Dermis microvascular lymphatic vessel endothelial cell (primary cell): ENCODE results near the gene NUP133. TPM values are rescaled to one million over a fixed set of nuclear protein-coding genes. Genes with fewer than 3 reads are reported as not detected.
"Not testable (repeated sequence)": the region's sequence is repeated elsewhere in the genome, so short reads cannot be mapped to it uniquely, and the experiment has no call there.

Experiments
- DNase-seq, 2 donors: peaks; one replicate each; pipeline versions ENCODE4 v3.0.0 to v3.0.0-alpha.2; 2010; ENCODE audit warnings: low read depth in 2 of 2
- total RNA-seq: library from RNA; depleted of rRNA; stranded (reverse); fragments of >200 nt; gene quantifications from 2 replicates; pipeline ENCODE4 v1.2.1, GENCODE V29; 2014

Gene NUP133
- total RNA-seq, 1 donor from 2014 or later = 31.6 TPM

DNA sequence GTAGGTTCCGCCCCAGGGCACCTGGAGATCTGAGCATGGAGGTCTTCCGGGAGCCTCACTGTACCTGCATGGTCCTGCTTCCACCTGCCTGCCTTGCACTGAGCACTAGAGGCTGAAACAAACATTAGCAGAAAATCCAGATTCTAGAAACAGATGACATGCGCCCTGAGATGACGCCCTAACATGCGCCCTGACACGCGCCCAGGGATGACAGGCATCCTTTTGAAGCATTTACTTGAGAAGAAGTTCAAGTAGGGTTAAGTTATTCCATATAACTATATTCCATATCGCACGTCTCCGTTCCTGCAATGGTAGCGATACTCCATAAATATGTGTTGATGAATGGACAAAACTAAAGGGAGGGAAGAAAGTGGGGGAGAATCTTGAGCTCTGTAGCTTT lies 87.9 kb downstream of the NUP133 start:
- DNase-seq = no peak

DNA sequence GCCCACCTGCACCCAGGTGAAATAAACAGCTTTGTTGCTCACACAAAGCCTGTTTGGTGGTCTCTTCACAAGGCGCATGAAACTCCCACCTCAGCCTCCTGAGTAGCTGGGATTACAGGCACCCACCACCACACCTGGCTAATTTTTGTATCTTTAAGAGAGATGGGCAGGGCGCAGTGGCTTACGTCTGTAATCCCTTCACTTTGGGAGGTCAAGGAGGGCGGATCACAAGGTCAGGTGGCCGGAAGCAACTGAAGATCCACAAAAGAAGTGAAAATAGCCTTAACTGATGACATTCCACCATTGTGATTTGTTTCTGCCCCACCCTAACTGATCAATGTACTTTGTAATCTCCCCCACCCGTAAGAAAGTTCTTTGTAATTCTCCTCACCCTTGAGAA lies 89.6 kb downstream of the NUP133 start:
- not testable (repeated sequence) for DNase-seq

DNA sequence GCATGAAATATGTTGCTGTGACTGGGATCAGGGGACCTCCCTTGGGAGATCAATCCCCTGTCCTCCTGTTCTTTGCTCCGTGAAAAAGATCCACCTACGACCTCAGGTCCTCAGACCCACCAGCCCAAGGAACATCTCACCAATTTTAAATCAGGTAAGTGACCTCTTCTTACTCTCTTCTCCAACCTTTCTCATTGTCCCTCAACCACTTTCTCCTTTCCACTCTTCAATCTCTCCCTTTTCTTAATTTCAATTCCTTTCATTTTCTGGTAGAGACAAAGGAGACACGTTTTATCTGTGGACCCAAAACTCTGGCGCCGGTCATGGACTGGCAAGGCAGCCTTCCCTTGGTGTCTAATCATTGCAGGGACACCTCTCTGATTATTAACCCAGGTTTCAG lies 95.3 kb downstream of the NUP133 start:
- not testable (repeated sequence) for DNase-seq

DNA sequence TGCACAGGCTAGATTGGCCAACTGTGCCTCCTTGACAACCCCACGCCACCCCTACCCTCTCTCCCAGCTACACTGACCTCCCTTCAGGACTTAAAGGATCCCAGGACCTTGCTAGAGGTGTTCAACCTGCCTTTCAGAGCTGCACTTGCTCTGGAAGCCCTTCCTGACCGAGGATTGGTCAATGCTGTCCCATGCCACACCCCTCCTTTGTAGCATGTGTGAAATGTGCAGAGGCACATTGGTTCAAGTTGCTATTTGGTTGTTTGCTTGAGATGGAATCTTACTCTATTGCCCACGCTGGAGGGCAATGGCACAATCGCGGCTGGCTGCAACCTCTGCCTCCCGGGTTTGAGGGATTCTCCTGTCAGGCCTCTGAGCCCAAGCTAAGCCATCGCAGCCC lies 96.1 kb downstream of the NUP133 start:
- no peak for DNase-seq

DNA sequence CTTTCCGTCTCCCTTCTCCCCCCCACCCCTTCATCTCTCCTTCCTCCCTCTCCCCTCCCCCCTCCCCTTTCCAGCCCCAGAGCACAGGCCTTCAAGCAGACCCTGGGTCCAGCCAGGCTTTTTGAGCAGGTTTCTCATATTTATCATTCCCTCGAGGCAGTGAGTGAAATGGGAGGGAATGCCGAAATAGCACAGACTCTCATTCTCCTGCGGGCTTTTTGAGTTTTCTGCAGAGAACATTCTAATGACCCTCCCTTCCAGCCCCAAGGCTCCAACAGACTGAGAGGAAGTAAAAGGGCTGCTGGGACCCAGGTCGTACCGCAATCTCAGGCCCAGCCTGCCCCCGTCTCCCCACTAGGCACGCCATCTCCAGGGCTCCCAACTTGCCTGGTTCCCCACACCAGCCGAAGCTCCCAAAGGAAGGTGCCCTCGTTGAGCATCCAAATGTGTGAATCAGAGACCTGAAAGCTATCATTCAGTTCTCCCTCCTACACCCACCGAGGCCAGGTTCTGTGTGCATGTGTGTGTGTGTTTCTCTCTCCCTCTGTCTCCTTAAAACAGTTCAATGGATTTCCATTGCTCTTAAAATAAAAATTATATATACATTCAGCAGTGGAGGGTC lies 96.6 kb downstream of the NUP133 start:
- no peak for DNase-seq

DNA sequence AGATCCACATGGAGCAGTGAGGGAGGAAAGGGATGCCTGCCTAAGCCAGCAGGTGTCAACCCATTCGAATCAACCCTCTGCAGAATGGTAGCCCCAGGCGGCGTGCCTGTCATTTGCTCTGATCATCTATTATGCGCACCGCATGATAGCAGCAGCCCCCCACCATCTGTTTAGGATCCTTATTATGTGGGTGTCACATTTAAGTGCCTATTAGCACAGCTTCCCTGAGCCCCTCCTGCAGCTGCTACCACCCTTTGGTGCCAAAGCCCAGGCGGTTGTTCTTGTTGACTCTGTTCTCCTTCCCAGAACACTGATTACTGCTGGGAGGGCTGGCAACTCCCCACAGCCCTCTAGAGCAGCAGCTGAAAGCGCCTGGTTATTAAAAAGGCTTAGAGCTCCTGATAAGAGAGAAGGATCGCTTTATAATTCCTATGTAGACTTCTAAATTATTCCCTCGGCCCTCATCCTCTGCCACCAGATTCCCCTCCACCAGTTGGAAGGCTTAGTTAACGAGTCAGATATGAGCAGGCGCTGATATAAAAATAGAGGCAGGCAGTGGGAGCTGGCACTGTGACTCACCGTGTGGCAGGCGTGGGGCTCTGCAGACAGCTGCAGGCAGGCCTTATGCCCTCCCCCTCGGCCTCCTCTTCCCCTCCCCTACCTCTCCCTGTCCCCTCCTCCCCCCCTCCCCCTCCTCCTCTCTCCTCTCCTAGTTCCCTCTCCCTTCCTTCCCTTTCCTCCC lies 97.3 kb downstream of the NUP133 start:
- peak in 1 of 2 donors; percentile 34 for DNase-seq

DNA sequence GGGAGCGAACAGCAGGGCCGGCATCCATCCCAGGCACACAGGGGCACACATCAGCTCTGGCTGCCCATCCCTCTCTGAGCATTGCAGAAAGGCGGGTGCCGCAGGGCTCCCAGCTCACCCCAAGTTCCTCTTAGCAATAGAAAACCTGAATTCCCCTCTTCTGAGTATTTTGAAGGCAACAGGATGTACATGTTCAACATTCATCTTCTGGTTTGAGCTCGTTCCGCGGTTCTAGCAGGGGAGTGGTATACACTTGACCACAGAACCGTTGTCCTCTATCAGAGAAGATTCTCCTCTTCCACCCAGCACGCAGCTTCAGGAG lies 97.8 kb downstream of the NUP133 start:
- DNase-seq = no peak

DNA sequence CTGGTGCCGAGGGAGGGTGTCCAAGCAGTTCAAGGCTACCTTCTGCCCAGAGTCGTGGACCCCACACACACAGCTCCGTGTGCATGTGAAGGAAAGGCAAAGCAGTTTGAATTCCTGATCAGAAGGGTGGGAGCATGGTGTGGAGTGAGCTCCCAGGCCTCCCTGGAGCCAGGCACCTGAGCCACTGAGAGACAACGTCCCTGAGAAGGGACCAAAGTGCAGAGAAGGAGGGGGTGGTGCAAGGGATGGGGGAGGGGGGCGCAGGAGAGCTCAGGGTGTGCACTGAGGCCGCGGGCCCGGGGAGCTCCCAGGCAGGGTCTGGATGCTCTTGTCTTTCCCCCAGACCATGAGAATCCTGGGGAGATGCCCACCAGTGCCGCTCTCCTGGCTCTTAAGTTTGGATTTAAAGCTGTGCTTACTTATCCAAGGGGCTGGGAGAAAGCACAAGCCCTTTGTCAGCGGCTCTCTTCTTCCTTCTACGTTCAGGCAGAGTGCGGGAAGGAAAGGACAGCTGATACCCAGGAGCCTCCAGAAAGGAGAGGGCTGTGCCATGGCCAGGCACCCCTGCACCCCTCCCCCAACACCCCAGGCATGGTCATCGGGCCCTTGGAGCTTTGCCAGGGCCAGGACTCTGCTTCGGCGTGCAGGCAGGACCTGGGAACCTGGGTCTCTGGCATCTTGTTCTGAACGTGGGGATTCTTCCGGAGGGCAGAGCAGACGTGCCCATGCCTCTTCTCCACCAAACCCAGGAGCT lies 98.3 kb downstream of the NUP133 start:
- DNase-seq = no peak

DNA sequence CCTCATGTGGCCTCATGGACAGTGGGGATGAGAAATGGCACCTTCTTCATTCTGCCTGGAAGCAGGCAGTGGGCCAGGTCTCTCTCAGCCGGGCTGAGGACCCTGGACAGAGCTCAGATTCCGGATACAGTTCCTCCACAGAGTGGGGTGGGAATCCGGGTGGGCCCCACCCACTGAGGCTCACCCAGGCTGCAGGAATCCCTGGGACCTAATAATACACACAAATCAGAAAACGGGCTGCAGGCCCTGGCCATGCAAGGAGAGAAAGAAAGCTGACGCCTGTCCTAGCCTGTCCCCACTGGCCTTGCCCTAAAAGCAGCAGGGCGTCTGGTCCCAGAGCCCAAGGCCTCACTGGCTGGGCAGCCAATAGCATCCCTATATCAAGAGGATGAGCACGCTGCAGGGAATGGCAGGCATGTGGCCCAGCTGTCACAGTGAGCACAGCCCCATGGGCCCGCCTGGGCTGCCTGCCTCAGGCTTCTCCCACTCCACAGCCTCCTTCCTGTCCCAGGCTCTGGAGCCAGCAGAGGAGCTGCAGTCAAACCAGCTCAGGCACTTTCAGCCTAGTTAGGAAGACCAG lies 99.6 kb downstream of the NUP133 start:
- DNase-seq = no peak

DNA sequence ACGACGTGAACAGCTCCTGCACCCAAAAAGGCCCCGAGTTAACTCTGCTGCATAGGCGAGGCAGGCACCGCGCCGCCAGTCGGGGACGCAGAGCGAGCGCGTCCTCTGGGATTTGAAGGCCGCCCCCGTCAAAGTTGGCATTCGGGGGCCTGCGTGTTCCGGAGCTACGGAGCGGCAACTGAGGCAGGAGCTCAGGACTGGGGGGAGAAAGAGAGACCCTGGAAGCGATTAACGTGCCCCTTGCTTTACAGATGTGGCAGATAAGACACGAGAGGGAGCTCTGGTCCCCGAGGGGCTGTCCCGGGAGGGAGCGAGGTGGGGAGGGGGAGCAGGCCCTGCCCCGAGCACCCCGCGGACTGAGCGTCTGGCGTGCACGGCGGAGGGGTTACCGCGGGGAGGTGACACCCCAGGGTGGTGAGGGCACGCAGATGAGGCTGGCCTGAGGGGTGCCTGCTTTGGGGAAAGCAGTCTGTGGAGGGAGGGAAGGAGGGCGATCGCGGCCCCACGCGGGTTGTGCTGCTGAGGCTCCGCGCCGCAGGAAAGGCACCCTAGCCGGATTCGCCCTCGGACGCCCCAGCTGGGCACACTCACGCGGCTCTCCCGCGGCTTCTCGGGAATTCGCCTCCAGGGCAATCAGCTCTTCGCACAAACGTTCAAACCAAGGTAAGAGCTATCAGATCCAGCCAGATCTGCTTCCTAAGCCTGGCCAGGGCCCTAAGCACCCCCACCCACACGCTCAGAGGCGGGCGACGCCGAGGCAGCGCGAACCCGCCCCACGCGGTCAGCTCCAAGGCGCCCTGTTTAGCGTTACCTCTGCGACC lies 100.7 kb downstream of the NUP133 start:
- no peak for DNase-seq

DNA sequence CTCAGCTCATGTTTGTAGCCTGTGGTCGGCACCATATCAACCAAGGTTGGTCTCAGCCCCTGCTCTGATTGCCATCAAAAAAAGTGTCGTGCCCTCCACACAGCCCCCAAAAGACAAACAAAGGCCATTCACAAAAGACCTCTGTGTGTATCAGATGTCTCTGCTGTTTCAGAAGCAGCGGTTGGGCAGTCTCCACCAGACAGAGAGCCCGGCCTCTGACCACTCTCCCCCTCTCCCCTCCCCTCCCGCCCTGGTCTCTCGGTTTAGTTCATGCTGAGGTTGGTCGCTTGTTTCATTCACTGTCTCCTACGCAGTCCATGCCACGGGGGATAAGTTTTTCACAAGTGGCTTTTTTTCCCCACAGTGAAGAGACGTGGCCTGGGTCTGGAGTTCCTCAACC lies 101.3 kb downstream of the NUP133 start:
- no peak for DNase-seq

DNA sequence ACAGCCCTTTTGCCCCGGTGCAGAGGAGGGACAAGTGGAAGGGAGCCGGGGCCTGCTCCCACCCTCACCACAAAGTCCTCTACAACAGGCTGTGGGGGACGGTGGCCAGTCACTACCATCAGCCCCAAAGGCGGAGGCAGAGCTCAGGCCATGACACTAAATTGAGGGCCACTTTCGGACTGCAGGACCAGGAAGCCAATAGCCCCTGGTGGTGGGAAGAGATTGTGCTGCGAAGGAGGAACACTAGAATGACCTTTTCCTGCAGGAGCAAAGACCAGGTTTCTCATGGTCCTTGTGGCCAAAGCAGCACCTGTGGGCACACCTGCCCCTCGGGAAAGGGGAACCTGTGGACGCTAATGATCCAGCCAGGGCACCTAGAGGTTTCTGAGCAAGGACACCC lies 104.6 kb downstream of the NUP133 start:
- no peak for DNase-seq

DNA sequence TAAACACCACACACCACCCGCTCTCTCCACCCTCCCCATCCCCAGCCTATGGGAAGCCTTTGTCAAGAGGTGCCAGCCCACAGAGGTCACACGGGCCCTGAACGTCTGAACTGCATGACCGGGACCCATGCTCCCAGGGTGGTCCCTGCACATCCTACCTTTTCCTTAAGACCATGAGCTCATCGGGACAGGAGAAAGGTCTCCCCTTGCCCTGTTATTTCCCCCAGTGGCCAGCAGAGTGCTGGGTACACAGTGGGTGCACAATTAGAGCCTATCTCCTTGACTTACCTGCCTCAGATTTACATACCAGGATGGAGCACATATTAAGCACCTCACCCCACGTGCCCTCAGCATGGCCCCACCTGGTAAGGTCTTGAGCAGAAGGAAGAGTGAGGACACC lies 105.1 kb downstream of the NUP133 start:
- DNase-seq = no peak

DNA sequence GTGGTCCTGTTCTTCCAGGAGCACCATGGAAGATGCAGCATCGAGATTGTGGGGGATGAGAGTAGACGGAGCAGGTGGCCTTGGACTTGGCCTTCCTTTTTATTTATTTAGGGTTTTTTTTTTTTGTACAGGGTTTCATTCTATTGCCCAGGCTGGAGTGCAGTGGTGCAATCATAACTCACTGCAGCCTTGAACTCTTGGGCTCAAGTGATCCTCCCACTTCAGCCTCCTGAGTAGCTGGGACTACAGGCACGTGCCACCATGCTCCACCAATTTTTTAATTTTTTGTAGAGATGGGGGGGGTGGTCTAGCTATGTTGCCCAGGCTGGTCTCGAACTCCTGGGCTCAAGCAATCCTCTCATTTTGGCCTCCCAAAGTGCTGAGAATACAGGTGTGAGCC lies 105.8 kb downstream of the NUP133 start:
- DNase-seq = not testable (repeated sequence)

DNA sequence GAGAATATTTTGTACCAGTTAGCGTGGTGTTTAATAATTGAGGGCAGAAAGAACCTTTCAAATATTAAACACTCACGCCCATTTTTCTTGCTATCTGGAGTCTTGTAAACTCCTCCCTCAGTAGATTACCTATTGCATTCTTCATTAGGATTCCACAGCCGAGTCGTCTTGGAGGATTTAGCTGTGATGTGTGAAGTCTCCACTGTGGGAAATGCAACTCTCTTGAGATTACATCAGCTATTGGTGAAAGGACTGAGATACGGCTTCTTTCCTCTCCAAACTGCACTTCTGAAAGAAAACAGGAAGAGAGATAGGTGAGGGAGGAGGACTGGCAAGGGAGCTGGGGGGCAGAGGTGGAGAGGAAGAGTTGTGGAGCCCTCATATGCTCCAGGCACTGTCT lies 110.4 kb downstream of the NUP133 start:
- DNase-seq = no peak

DNA sequence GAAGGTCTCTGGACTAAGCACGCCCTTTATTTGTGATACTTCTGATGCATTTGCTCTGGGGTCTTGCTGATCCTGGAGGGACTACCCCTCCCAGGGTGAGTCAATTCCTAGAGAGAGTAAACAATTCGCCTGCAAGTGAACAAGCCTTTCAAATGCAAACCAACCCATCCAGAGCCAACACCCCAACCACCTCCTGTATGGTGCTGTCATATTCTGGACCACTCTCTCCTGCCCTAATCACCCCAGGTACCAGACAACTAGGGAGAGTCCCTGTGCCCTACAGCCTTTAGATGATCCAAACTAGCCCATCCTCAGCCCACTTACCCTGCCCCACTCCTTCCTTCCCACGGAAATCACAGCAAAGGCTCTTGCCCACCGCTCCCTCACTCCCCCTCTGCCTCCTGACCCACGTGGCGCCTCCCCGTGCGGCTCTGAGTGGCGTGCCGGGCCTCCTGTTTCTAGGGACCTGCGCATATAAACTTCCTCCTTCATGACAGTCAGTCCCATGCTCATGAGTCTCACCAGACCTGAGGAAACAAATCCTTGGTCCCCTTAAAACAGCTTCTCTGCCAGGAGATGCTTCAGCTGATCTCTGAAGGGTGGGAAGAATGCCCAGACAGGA lies 111.4 kb downstream of the NUP133 start:
- no peak for DNase-seq

DNA sequence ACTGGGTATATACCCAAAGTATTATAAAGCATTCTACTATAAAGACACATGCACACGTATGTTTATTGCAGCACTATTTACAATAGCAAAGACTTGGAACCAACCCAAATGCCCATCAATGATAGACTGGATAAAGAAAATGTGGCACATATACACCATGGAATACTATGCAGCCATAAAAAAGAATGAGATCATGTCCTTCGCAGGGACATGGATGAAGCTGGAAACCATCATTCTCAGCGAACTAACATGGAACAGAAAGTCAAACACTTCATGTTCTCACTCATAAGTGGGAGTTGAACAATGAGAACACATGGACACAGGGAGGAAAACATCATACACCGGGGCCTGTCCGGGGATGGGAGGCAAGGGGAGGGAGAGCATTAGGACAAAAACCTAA lies 113.6 kb downstream of the NUP133 start:
- DNase-seq = not testable (repeated sequence)

DNA sequence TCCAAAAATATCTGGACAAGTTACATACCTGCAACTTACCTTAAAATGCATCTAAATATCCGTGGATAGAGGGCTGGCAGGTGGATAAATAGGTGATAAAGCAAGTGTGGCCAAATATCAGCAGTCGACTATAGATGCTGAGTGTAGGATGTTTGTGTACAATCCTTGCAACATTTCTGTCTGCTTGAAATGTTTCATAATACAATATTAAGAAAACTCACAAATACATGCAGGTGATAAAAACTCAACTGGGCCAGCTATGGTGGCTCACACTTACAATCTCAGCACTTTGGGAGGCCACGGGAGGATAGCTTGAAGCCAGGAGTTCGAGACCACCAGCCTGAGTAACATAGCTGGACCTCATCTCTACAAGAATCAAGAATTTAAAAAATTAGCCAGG lies 115.2 kb downstream of the NUP133 start:
- no peak for DNase-seq
